Cortex of kidney (tissue), 1 donor: ENCODE data around the gene OPRM1.

Experiments
- DNase-seq: peaks from one replicate; lab custom pipeline; 2025; lab: John Stamatoyannopoulos, UW

The OPRM1 gene

DNA sequence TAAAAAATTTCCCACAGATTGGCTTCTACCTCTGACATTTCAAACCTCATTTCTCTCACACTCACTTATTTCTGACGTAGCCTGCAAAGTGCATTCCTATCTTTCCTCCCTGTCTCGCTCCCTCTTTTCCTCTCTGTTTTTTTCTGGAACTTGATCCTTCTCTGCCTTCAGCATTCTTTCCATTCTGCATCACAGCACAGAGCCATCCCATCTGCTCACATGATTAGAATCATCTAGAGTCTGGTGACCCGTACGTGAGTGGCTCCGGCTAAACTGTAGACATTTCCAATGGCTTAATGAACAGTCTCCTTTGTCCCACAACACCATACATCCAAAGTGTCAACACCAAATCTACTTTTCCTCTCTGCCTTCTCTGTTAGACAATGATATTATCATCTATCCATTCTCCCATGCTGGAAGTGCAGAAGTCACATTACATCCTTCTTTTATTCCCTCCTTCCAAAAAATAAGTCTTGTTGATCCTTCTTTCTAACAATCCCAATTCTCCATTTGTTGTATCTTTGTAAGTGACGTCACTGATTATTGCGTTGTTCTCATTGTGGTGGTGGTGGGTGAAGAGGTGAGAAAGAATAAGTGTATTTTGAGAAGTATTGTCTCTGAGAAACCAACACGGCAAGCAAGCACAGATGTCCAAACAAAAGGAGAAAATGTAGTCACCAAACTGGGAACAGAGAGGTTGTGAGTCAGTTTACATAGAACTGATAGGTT is 41.6 kb downstream of the OPRM1 start:
- no peak for DNase-seq

DNA sequence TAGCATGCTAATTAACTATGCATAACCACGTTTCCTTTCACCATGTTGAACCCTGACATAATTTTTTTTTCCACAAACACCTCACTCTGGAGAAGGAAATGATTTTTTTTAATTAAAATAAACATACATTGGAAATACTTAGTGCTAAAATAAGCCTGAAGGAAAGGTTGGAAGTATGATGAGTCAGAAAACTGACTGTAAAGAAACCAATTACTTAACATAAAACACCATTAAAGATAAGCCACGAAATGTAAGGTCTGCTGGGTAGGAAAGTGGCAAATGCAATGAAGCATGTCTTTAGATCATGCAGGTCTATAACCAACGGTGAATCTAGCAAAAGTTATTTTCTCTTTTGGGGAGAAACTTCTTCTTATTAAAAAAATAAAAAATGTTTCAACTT is 47.5 kb downstream of the OPRM1 start:
- DNase-seq = no peak

DNA sequence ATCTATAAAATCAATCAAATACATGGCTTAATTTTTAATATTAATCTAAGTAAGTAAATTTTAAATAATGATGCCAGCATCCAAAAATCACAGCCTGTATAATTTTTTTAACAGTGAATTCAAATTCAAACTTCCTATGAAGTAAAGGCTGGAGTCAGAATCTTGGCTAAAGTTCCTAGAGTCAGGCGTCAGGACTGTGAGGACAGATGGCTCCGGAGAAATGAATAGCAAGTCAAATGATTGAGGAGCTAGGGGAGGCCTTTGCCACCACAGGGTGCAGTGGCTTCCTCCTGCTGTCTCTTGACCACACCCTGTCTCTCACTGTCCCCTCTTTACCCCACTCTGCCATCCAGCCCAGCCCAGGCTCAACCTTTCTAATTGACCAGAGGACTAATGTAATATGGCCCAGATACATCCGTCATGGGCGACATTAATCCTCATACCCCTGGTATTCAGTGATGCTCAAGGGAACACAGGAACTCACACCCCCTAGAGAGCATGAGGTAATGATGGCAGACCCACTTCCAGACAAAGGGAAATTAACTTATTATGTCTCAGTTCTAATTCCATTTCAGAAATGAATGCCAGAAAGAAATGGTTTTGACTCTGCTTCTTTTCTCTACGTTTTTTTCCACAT is 53.4 kb downstream of the OPRM1 start:
- DNase-seq = no peak

DNA sequence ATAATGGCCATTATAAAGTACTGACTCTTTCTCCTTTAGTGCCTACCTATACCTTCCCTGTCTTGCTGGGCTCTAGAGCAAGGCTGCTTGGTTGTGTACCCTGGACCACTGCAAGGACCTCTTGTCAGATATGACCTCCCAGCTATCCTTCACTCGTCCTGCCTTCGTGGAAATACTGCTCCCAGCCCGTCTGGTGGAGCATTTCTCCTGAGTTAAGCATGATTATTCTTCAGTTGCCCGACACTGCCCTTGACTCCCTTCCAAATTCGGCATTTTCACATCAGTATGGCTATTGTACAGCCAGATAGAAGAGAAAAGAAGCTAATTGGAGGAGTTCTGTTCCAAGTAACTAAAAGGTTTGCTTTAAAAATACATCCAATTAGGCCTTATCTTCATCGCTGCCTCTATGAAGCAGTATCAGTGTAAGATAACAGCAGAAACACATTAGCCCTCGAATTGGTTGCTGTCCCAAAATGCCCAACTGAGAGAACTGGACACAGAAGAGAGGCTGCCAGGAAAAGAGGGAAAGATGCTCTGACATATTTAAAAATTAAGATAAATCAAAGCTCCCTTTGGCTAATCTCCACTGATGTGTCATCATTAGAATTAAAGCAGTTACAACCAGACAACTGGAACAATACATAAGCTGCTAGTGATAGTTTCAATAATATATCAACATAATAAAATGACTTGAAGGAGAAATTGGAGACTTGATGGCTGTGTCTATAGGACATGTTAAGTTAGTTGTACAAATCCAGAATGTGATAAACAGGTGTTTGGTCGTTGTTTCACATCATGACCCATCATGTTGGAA is 54.4 kb downstream of the OPRM1 start:
- DNase-seq = no peak

DNA sequence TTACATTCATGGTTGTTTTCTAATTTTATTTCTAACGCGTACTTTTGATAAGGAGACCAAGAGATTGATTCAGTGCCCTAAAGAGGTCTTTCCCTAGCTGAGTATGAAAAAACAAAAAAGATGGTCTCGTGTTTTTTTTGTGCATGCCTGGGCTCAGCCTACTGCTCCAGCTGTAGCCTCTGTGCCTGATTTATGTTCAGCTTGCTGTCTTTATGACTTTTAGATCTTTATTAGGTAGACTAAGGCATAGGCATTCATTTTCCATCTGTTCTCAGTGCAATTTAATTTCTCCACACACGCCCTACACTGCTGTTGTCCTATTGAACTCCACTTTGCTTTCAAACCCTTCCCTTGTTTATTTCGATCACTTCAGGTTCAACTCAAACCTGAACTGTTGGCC is 56.5 kb downstream of the OPRM1 start:
- DNase-seq = no peak

DNA sequence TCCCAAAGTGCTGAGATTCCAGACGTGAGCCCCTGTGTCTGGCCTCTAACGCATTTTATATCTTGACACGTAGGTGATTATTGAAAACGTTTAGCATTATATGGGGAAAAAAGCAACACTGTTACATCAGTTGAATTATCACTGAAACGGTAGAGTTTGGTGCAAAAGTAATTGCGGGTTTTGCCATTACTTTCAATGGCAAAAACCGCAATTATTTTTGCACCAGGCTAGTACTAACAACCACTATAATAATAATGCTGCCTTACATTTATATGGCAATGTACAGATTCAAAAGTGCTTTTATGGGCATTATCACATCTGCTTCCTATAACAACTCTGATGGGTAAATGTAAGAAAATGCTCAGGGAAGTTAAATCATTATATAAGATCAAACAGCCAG is 57.3 kb downstream of the OPRM1 start:
- DNase-seq = no peak

DNA sequence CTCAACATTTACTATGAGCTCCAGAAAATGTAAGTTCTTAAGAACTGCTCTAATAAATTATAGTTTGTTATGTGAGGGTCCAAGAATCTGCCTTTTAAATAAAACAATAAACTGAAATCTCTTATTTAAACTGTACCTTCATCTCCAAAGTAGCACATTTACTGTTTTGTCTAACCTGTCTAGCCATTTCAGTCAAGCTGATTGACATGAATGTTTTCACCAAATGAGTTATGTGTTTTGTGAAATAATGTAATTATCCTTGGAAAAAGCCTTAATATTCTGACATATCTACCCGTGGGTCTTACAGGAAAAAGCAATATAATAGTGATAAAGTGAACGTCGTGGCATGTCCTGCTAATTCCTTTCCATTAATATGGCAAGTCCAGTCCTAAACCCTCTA is 57.8 kb downstream of the OPRM1 start:
- no peak for DNase-seq

DNA sequence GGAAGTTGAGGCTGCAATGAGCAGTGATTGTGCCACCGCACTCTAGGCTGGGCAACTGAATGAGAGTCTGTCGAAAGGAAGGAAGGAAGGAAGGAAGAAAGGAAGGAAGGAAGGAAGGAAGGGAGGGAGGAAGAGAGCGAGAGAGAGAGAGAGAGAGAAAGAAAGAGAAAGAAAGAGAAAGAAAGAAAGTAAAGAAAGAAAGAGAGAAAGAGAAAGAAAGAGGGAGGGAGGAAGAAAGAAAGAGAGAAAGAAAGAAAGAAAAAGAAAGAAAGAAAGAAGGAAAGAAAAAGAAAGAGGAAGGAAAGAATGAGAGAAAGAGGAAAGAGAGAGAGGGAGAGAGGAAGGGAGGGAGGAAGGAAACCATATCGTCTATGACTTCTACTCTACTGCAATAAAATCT is 60.2 kb downstream of the OPRM1 start:
- no peak for DNase-seq

DNA sequence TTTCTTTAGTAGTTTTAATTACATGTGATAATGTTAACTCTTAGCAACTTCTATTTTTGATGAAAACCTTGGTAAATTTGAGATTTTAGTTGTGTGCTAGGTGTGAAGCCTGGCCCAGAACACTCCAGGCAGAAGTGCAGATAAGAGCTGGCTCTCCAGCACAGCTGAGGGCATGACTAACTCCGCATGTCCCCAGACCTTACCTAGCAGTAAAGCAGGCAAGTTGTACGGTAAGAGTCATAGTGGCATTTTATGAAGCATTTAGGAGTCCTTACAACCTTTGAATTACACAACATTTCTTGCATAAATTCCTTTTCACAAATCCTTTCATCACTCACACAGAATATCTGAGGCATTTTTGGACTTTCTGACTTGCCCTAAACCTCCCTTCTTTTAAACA is 67.2 kb downstream of the OPRM1 start:
- DNase-seq = no peak

DNA sequence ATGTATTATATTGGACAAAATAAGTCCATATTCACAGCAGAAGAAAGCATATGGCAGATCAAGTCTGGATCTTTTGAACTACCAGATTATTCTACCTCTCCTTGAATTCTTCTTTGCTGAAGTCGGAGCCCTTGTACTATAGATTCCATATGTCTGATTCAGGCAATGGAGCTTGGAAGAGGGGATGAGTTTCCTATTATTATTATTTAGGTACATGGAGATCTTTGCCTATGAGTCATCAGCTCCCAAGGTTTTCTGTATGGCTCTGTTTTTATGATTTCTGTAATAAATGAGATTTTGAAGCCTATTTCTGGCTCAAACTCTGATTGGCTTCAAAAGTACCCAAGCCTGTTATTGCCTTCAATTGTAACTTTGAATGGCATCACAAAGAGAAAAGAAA is 72.0 kb downstream of the OPRM1 start:
- no peak for DNase-seq

DNA sequence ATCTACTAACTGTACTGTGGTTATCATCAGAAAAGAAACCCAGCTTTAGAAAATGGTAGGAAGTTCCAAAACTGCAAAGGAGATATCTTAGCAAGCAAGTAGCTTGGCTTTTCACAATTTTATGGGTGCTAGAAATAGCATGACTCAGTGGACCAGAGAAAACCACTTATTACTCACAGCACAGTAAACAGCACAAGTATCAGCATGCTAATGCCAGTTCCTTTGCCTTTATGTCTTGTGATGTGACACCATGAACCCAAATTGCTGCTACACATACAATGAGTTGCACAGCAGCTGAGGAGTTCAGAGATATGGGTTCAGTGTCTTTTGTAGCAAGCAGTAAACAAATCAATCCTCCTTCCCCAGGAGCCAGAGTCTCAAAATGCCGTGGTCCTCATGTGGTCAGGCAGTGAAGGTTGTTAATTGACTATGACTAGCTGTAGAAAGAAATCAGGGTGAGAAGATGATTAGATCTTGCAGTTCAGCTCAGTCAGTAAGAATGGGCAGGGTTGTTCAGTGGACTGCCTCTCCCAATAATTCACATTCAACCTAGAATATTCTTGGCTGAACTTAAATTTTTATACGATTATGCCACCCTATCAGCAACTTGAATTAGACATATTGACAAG is 73.3 kb downstream of the OPRM1 start:
- DNase-seq = no peak

DNA sequence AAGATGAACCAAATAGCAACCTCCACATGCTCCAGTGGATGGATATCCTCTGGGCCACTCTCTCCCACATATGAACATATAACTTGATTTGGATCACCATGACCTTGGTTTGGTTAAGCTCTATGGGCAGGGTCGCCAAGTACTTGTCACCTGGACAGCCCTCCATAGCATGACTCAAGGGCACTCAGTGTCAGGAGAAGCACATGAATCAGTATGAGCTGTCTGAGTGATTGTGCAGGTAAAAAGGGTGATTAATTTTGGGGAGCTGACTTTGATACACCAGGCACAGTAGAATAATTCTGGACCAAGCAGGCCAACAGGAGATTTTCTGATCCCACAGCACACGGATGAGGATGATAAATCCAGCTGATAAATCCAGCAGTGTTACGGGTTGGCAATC is 74.4 kb downstream of the OPRM1 start:
- DNase-seq = no peak

DNA sequence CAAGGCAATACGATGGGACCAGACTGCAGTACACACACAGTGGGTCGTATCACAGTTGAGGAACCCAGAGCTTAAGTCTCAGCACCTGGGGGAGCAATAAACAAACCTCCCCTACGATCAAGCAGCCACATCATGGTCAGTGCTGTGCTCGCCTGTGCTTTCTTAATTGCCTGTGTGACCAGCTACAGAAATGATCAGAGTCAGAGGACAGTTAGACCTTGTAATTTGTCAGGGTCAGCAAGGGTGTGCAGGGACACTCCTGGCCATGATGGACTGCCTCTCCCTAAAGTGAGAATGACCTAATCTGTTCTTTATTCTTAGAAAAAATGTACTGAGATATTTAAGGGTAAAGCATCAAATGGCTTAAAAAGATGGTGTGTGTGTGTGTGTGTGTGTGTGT is 78.4 kb downstream of the OPRM1 start:
- no peak for DNase-seq

DNA sequence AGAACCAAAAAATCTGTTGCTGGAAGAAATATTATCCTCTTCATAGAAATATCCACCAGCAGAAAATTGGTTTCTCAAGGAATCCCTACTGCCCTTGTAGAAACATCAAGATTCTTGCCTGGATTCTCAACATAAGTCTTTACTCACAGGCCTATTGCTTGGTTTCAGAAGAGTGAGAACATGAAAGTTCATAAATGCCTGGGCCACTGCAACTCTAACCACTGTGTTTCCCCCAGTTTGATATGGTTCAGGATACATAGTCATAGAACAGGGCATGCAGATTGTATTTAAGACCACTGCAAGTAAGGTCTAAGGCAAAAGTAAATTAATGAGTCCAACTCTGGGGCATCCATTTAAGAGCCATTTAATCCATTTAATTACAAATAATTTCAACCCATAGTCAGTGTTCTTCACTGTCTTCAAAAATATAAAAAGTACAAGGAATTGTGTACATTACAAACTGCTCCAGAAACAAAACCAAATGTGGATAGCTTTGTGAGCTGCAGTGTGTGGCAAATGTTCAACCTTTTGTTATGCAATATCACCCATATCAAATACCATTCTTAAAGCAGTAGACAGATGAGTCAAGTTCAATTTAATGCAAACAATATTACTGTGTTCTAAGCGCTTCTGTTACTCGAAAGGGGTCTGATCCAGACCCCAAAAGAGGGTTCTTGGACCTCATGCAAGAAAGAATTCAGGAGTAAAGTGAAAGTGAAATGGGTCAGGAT is 83.3 kb downstream of the OPRM1 start:
- DNase-seq = no peak

DNA sequence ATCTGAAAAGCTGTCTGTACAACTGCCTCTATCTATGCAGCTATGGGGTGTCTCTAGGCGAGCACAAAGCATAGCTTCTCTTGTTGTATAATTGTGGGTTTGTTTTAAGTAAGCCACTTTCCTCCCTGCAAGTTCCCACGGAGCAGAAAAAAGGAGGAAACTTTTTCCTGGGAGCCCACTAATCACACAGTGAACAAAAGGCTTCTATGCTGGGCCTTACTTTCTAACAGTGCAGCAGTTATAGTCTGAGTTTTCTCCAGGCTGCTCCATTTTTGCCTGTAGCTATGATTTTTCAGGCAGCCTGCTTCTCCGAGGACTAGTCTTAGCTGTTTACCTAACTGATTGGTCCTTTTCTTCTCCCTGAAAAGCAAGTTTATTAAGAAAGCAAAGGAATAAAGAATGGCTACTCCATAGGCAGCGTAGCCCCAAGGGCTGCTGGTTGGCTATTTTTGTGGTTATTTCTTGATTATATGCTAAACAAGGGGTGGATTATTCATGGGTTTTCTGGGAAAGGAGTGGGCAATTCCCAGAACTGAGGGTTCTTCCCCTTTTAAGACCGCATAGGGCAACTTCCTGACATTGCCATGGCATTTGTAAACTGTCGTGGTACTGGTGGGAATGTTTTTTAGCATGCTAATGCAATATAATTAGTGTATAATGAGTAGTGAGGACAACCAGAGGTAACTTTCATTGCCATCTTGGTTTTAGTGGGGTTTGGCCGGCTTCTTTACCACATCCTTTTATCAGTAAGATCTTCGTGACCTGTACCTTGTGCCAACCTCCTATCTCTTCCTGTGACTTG is 84.3 kb downstream of the OPRM1 start:
- DNase-seq = no peak

DNA sequence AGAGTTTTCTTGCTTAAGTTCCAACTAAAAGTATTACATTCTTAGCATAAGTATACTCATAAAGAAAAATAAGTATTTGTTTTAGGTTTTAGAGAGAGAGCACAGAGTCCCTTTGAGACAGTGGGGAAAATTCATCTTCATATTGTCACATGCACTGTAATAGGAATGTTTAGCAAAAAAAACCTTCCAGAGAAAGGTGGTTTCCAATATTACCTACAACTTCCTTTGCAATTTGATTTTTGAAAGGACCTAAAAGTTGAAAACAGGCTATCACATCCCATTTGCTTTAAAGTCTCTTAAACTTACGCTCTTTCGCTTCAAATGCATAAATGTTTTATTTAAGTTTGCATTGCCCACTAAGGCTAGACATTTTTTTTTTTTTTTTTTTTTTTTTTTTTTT is 86.4 kb downstream of the OPRM1 start:
- DNase-seq = no peak

DNA sequence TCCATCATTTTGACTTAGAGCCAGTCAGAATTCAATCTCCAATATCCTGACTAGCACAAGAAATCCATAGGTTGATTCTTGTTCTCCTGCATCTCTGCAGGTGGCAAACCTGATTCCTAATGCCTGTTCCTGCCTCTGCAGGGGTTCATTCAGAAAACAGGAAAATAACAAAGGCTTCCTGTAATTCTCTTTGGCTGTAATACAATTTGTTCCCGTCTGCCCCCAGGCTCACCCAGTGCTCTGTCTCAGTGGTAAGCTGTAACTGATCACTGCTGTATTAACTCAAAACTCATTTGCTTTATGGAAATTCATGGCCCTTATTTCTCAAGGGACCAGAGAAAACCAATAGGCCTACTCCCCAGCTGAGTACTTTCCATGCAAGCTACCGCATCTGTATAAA is 88.6 kb downstream of the OPRM1 start:
- no peak for DNase-seq

DNA sequence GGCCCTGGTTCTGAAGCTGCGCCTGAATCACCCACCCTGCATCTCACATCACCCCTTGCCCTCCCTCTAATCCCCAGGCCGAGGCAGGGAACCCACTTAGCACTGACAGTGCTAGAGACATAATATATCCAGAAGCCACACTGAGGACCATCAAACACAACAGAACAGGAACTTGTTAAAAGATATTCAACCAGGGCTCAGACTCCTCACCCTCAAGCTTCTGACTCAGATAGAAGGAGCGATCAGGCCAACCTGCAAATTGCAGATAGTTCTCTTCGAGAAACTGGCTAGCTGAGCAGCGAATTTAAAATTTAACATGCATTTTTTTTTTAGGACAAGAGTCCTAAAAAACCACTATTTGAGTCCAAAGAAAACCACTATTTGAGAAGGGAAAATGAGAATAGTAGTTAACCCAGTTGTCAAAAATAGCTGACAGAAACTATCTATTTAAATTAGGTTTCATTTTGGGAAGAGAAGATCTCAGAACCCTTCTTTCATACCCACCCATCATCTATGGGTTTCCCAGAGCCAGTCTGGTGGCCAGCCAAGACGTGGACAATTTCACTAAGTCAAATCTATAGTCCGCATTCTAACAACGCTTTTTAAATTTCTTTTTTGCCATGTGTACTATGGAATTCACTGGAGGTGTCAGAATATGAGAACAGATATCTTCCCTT is 95.6 kb downstream of the OPRM1 start:
- DNase-seq = no peak

DNA sequence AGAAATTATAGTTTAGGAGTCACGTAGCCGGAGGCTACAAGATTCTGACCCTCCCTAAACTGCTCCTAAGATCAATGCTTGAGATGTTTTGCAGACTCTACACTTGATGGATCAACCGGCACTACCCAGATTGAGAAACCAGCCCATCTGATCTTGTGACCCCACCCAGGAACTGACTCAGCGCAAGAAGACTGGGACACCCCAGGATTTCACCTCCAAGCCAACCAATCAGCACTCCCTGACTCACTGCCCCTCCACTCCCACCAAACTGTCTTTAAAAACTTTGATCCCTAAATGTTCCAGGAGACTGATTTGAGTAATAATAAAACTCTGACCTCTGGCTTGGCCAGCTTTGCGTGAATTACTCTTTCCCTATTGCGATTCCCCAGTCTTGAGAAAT is 99.8 kb downstream of the OPRM1 start:
- no peak for DNase-seq

DNA sequence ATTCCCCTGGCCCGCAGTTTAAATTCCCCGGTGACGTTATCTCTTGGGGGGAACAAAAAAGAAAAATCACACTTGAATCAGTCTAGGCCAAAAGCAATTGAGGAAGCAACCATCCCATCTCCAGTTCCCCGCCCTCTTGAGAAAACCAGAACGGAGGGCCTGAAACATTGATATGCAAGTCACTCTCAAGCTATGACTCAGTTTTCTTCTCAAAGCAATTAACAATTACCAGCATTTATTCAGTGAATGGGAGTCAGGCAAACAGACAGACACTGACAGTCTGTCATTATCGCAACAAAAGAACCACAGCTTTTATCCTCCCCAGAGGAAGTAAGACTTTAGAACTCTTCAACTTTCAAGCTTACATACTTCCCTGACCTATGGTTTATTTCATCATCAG is 100.9 kb downstream of the OPRM1 start:
- no peak for DNase-seq

DNA sequence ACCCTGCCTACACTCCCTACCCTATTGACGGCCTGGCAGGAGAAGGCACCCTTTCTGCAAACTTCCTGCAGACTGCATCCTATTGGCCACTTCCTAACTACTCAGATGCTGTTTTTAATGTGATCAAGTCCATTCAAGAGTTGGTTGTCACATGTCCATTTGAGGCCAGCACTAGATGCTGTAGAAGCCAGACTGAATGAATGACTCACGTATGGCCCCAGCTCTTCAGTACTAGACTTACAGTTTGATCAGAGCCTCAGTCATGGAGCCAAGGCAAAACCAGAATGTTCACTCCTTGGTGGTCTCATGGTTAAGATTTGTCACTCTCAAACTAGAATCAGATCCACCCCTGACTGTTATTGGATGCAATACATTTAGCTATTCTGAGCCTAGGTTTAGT is 101.7 kb downstream of the OPRM1 start:
- DNase-seq = no peak
